ENCODE data around the gene TPRG1. TPM values are rescaled to one million over a fixed set of nuclear protein-coding genes. Genes with fewer than 3 reads are reported as not detected.

The TPRG1 gene
- total RNA-seq, 2 experiments from 2014 or later = 8.7 to 9.7 TPM

DNA sequence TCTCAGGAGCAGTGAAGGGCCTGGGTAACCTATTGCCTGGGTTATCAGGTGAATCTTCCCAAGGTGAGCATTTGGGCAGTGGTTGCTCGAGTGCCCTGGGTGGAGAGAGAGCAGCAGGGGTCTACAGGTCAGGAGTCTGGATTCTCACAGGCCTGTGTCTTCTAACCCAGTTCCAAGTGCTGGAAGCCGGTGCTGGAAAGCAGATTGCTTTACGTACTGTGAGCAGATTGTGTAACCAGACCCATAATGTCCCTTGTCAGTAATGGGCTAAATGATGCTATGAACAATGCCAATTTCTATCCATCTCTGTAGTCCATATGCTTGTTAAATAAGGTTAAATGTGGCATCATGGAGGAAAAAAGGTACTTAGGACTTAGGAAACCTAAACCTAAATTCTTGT lies 106.5 kb downstream of the TPRG1 start:
- no peak for DNase-seq
- Mint-ChIP-seq H3K27me3 (no peaks in the 10 kb centered on the region), H3K9me3 (peaks cover 3% of the 10 kb centered on the region), H3K4me1 (peaks cover 27% of the 10 kb centered on the region), H3K36me3 (ENCODE audit: low read depth) (peaks cover 4% of the 10 kb centered on the region), H3K4me3 (no peak overlapping the region), H3K27ac (no peak overlapping the region)
- CTCF ChIA-PET = interaction anchor here (1.2 to 1.4 kb wide), 2 partner anchors 10 to 683 kb away, joined by 4 read pairs; no protein-coding TSS in a partner anchor
- POLR2A ChIA-PET = no interaction called here

DNA sequence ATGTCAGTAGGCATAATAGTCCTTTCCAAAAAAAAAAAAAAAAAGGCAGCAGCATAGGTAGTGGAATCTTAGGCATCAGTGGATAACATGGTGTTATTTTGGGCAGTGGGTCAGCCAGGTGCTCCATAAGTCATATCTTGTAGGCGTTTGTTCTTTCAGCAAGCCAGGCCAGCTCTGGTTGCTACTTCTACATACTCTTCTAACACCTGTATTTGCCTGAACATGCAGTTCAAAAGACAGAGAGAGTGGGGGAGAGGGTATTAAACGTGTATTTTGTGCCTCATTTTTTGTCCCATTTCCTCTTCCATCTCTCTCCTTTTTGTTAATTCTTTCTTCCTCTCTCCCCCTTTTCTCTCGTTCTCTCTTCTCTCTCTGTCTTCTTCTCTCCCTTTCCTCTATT lies 110.4 kb downstream of the TPRG1 start:
- no peaks in the 10 kb centered on the region for H3K27me3 Mint-ChIP-seq
- peaks cover 3% of the 10 kb centered on the region for H3K9me3 Mint-ChIP-seq
- H3K36me3 Mint-ChIP-seq (ENCODE audit: low read depth) = no peaks in the 10 kb centered on the region
- ChIA-PET CTCF (interaction anchor here (1.8 kb wide), 1 partner anchor 9 kb away, joined by 6 read pairs; no protein-coding TSS in a partner anchor), POLR2A (no interaction called here)
- DNase-seq = no peak
- no peak overlapping the region for H3K27ac Mint-ChIP-seq
- H3K4me1 Mint-ChIP-seq = peaks cover 27% of the 10 kb centered on the region
- no peak overlapping the region for H3K4me3 Mint-ChIP-seq

- no peak for DNase-seq
- Mint-ChIP-seq H3K9me3 (peaks cover 3% of the 10 kb centered on the region), H3K27ac (no peak overlapping the region), H3K4me3 (no peak overlapping the region), H3K36me3 (ENCODE audit: low read depth) (no peaks in the 10 kb centered on the region), H3K4me1 (peaks cover 23% of the 10 kb centered on the region), H3K27me3 (no peaks in the 10 kb centered on the region)
- ChIA-PET CTCF (interaction anchor here (1.8 kb wide), 1 partner anchor 10 kb away, joined by 6 read pairs; no protein-coding TSS in a partner anchor), POLR2A (no interaction called here)
These were observed 111.0 kb downstream of the TPRG1 start for GRCh38 chr3:189282741-189283140.

DNA sequence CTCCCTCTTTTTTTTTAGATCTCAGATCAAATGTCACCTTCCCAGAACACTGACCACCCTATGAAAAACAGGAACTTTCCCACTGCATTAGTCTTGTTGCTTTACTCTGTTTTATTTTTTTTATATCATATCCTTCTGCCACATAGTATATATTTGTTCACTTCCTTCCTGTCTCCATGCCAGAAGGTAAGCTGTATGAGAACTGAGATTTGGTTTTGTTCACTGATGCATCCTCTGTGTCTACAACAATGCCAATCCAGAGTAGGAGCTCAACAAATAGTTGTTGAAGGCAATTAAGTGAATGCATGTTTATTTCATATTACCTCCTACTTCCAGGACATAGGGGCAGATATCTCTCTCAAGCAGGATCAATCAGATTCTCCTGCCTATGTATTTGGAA lies 114.4 kb downstream of the TPRG1 start:
- ChIA-PET POLR2A (no interaction called here), CTCF (interaction anchor here (1.2 to 2.1 kb wide), 3 partner anchors 13 to 662 kb away, joined by 3 to 10 read pairs (median 4); no protein-coding TSS in a partner anchor)
- Mint-ChIP-seq H3K9me3 (peaks cover 2% of the 10 kb centered on the region), H3K4me1 (peaks cover 32% of the 10 kb centered on the region), H3K36me3 (ENCODE audit: low read depth) (no peaks in the 10 kb centered on the region), H3K4me3 (no peak overlapping the region), H3K27ac (peak overlapping the region; percentile 44), H3K27me3 (no peaks in the 10 kb centered on the region)
- no peak for DNase-seq

GRCh38 chr3:189286916-189287315 lies 115.1 kb downstream of the TPRG1 start:
- Mint-ChIP-seq H3K27me3 (no peaks in the 10 kb centered on the region), H3K9me3 (peaks cover 2% of the 10 kb centered on the region), H3K36me3 (ENCODE audit: low read depth) (no peaks in the 10 kb centered on the region), H3K27ac (peak overlapping the region; percentile 18), H3K4me1 (peaks cover 32% of the 10 kb centered on the region), H3K4me3 (no peak overlapping the region)
- CTCF ChIA-PET = interaction anchor here (1.6 to 2.1 kb wide), 2 partner anchors 14 to 662 kb away, joined by 3 to 10 read pairs; no protein-coding TSS in a partner anchor
- POLR2A ChIA-PET = no interaction called here
- no peak for DNase-seq

DNA sequence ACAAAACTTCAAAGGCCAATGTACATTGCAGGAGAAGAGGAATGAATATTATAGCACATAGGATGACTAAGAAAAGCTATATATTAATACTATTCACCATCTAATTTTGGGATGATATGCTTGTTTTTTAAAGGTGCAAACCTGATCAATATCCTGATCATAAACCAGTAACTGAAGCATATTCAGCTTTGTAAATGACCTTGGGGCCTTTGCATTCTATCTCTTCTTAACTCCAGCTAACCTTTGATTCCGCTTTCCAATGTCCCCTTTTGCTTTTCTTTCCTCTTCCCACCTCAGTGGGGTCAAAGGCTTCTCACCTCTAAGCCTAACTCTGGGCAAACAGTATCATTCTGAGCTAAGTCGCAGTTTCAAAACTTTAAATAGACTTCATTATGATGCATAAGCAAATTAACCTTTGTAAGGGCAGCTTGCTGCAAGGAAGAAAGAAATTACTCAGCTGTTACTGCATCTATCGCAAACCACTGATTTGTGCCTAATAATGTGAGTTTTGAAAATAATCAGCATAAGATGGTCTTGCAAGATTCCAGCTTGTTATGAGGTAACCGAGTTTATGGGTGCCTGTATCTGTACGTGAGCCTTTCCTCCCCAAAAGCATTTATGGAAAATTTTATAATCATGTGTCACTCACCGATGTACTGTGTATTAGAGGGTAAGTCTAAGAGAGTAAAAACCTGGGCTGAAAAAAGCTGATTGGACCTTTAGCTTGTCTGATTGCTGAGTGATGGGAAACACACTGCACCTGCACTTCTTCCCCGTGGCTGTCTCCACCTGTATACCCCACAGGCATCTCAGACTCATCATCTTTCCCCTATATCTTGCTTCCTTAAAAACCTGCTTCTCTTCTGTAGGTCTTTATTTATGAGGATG lies 116.8 kb downstream of the TPRG1 start:
- Mint-ChIP-seq H3K4me1 (peaks cover 32% of the 10 kb centered on the region), H3K9me3 (peaks cover 2% of the 10 kb centered on the region), H3K27me3 (no peaks in the 10 kb centered on the region), H3K27ac (peak overlapping the region; percentile 45), H3K36me3 (ENCODE audit: low read depth) (no peaks in the 10 kb centered on the region), H3K4me3 (no peak overlapping the region)
- CTCF ChIA-PET = interaction anchor here (0.8 to 1.8 kb wide), 3 partner anchors 16 to 1548 kb away, joined by 3 to 8 read pairs (median 3); no protein-coding TSS in a partner anchor
- DNase-seq = no peak
- POLR2A ChIA-PET = interaction anchor here (0.7 to 1.2 kb wide), 6 partner anchors 9 to 210 kb away, joined by 3 to 4 read pairs (median 3); no protein-coding TSS in a partner anchor

DNA sequence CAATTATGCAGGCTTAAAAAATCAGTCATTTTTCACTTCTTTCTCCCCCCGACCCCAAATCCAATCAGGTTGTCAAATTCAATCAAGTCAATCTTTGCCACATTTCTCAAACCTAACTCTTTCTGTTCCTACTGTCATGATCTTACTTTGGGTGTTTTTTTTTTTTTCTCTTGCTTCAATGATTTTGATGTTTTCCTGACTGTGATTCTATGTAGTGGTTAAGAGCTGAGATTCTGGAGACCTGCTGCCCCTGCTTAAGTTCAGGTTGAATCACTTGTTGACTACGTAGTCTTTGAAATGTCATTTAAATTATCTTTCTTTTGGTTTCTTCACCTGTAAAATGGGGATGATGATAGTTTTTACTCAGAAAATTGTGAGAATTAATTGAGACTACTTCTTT lies 117.5 kb downstream of the TPRG1 start:
- CTCF ChIA-PET = interaction anchor here (1.0 to 1.8 kb wide), 2 partner anchors 16 to 19 kb away, joined by 3 to 8 read pairs; no protein-coding TSS in a partner anchor
- no peak overlapping the region for H3K4me3 Mint-ChIP-seq
- peak overlapping the region; percentile 5 for H3K27ac Mint-ChIP-seq
- POLR2A ChIA-PET = interaction anchor here (0.8 to 1.2 kb wide), 2 partner anchors 19 to 43 kb away, joined by 3 to 4 read pairs; no protein-coding TSS in a partner anchor
- no peak for DNase-seq
- peaks cover 32% of the 10 kb centered on the region for H3K4me1 Mint-ChIP-seq
- no peaks in the 10 kb centered on the region for H3K36me3 Mint-ChIP-seq (ENCODE audit: low read depth)
- H3K27me3 Mint-ChIP-seq = no peaks in the 10 kb centered on the region
- peaks cover 2% of the 10 kb centered on the region for H3K9me3 Mint-ChIP-seq

- Mint-ChIP-seq H3K27ac (no peak overlapping the region), H3K27me3 (no peaks in the 10 kb centered on the region), H3K4me3 (no peak overlapping the region), H3K4me1 (peaks cover 16% of the 10 kb centered on the region), H3K36me3 (ENCODE audit: low read depth) (no peaks in the 10 kb centered on the region), H3K9me3 (peaks cover 4% of the 10 kb centered on the region)
- POLR2A ChIA-PET = interaction anchor here (1.8 kb wide), 1 partner anchor 32 kb away, joined by 5 read pairs; no protein-coding TSS in a partner anchor
- DNase-seq = no peak
- CTCF ChIA-PET = no interaction called here
These were observed 121.1 kb downstream of the TPRG1 start for GRCh38 chr3:189292667-189293484.

- POLR2A ChIA-PET = no interaction called here
- Mint-ChIP-seq H3K9me3 (peaks cover 4% of the 10 kb centered on the region), H3K36me3 (ENCODE audit: low read depth) (peaks cover under 1% of the 10 kb centered on the region), H3K4me1 (peaks cover 12% of the 10 kb centered on the region), H3K27me3 (no peaks in the 10 kb centered on the region), H3K27ac (no peak overlapping the region), H3K4me3 (no peak overlapping the region)
- CTCF ChIA-PET = no interaction called here
- DNase-seq = no peak
These were observed 122.9 kb downstream of the TPRG1 start for GRCh38 chr3:189294649-189295048.

DNA sequence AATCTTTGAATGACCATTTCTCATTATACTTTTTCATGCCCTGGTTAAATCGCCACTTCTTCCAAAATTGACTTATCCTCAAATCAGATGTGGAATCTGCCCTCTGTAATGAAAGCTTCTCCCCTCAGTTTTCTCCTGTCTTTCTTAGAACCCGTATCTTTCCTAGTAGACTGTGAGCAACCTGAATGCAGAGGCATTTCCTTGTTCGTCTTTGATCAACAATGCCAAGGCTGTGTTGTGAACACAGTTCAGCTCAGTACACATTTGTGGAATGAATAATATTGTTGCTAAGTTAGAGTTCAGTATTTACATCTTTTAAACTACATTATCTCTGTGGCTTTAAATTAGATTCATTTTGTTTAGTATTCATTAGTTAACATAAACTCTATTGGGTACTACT lies 123.3 kb downstream of the TPRG1 start:
- no peak overlapping the region for H3K4me3 Mint-ChIP-seq
- no peak overlapping the region for H3K27ac Mint-ChIP-seq
- peaks cover 4% of the 10 kb centered on the region for H3K36me3 Mint-ChIP-seq (ENCODE audit: low read depth)
- H3K4me1 Mint-ChIP-seq = peaks cover 15% of the 10 kb centered on the region
- H3K9me3 Mint-ChIP-seq = peaks cover 4% of the 10 kb centered on the region
- CTCF ChIA-PET = no interaction called here
- H3K27me3 Mint-ChIP-seq = no peaks in the 10 kb centered on the region
- POLR2A ChIA-PET = no interaction called here
- DNase-seq = no peak

- ChIA-PET CTCF (interaction anchor here (1.0 kb wide), 2 partner anchors 8 to 33 kb away, joined by 3 read pairs; no protein-coding TSS in a partner anchor), POLR2A (interaction anchor here (1.0 kb wide), 1 partner anchor 9 kb away, joined by 3 read pairs; no protein-coding TSS in a partner anchor)
- H3K4me3 Mint-ChIP-seq = no peak overlapping the region
- H3K36me3 Mint-ChIP-seq (ENCODE audit: low read depth) = peaks cover 9% of the 10 kb centered on the region
- H3K27me3 Mint-ChIP-seq = no peaks in the 10 kb centered on the region
- H3K27ac Mint-ChIP-seq = no peak overlapping the region
- H3K4me1 Mint-ChIP-seq = peaks cover 15% of the 10 kb centered on the region
- DNase-seq = no peak
- H3K9me3 Mint-ChIP-seq = peaks cover 4% of the 10 kb centered on the region
These were observed 126.2 kb downstream of the TPRG1 start for GRCh38 chr3:189297932-189298331.

DNA sequence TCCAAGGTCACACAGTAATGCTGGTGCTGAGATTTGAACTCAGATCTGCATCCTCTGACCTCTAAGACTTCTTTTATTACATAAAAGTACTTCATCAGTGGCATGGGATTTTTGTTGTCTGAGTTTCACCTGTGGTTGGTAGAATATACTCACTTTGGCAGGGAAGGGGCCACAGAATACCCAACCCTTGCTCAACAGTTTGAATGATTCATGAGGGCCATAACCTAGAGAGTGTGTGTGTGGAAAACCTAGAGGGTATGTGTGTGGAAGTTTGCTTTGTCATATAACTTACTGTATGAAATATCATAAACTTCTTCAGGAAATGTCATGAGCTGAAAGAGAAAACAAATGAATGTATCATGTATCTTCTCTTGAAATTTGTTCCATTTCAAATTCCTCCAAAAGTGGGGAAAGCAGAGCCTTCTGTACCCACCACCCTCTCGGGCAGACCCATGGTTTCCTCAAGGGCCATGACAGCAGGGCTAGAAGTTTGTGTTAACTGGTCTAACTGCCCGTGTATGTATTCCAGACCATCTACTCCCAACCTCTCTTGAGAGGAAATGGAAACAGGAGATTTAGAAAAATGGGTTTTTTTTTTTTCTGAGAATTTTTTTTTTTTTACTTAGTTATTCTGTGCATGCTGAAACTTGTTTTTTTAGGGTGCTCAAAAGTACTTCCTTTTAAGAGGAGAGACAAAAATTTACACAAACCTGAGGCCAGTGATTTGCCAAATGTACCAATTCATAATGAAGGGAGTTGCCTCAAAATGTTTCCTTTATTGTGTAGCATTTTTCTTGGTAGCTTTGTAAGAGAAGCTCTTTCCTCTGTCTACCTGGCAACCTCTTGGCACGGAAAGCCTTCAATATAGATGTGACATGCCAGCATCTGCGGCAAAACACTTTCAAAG lies 127.0 kb downstream of the TPRG1 start:
- CTCF ChIA-PET = interaction anchor here (1.0 kb wide), 1 partner anchor 8 kb away, joined by 3 read pairs; no protein-coding TSS in a partner anchor
- H3K4me3 Mint-ChIP-seq = no peak overlapping the region

More for the DNA sequence above, 127.0 kb downstream of the TPRG1 start:
- DNase-seq = no peak
- H3K27ac Mint-ChIP-seq = no peak overlapping the region
- peaks cover 4% of the 10 kb centered on the region for H3K9me3 Mint-ChIP-seq
- H3K27me3 Mint-ChIP-seq = no peaks in the 10 kb centered on the region
- POLR2A ChIA-PET = interaction anchor here (1.0 kb wide), 1 partner anchor 10 kb away, joined by 3 read pairs; no protein-coding TSS in a partner anchor
- H3K4me1 Mint-ChIP-seq = peaks cover 17% of the 10 kb centered on the region
- H3K36me3 Mint-ChIP-seq (ENCODE audit: low read depth) = peaks cover 9% of the 10 kb centered on the region

All from activated CD4-positive, alpha-beta memory T cell treated with anti-CD3 and anti-CD28 coated beads, Interleukin-2, amount 10 ng/mL, durations not matched to agents 7 days and 5 days (primary cell).